Skeletal muscle satellite cell (primary cell): ENCODE measurements around the gene RUNX2.

Experiments
- H3K27me3 ChIP-seq: 2 replicates; pipeline ENCODE4 v1.7.0; 2013; ENCODE audit warnings: low read length; ENCODE audit not compliant: control insufficient read depth, insufficient read depth
- H3K36me3 ChIP-seq: 2 replicates; pipeline ENCODE4 v1.7.0; 2013; ENCODE audit warnings: mild to moderate bottlenecking, control low read depth, low read length; ENCODE audit not compliant: insufficient read depth
- H3K4me1 ChIP-seq: 2 replicates; pipeline ENCODE4 v1.7.0; 2013; ENCODE audit warnings: low read length; ENCODE audit not compliant: control insufficient read depth, insufficient read depth
- H3K4me2 ChIP-seq: 2 replicates; pipeline ENCODE4 v1.7.0; 2013; ENCODE audit warnings: mild to moderate bottlenecking, low read length
- H3K4me3 ChIP-seq: 2 replicates; pipeline ENCODE4 v1.7.0; 2013; ENCODE audit warnings: low read length
- H3K9ac ChIP-seq: 2 replicates; pipeline ENCODE4 v1.7.0; 2013; ENCODE audit warnings: mild to moderate bottlenecking, low read depth, low read length, moderate library complexity
- H3K9me3 ChIP-seq: replicated peaks from 2 replicates; pipeline ENCODE4 v1.7.0; 2013; ENCODE audit warnings: mild to moderate bottlenecking, control low read depth, low read length

The RUNX2 gene

GRCh38 chr6:45438849-45439406, 110.8 kb downstream of the RUNX2 start:
- Histone ChIP-seq H3K4me1 (peaks cover 74% of the 10 kb centered on the region), H3K4me2 (peak overlapping the region; percentile 76), H3K36me3 (peaks cover 58% of the 10 kb centered on the region), H3K4me3 (no peak overlapping the region), H3K9me3 (no peaks in the 10 kb centered on the region), H3K9ac (peak overlapping the region; percentile 69), H3K27me3 (no peaks in the 10 kb centered on the region)

- Histone ChIP-seq H3K27me3 (no peaks in the 10 kb centered on the region), H3K9ac (no peak overlapping the region), H3K4me1 (peaks cover 74% of the 10 kb centered on the region), H3K9me3 (no peaks in the 10 kb centered on the region), H3K36me3 (peaks cover 63% of the 10 kb centered on the region), H3K4me2 (peak overlapping the region; percentile 76), H3K4me3 (no peak overlapping the region)
Observed at GRCh38 chr6:45439459-45439858, 111.3 kb downstream of the RUNX2 start.

DNA sequence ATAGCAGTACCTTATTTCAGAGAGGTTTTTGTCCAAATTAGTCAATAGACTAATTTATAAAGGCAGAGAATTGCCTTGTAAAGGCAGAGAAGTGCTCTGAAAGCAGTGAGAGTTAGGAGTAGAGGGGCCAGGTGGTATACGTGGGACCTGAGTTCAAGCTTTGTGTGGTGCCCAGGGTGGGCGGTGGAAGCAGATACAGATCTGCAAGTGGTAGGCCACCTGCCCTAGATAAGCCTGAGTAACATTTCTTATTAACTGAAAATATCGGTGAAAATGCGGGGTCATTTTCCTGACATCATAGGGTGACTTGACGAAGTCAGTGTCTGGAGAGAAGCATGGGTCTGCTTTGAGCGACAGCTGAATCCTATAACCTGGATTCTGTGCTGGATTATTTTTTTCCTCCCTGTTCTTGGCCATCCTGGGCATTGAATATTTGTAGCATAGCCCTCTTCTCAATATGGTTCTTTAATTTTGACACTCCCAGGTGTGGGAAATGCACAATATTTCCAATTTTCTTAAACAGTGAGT, 111.8 kb downstream of the RUNX2 start:
- Histone ChIP-seq H3K9ac (no peak overlapping the region), H3K9me3 (no peaks in the 10 kb centered on the region), H3K36me3 (peaks cover 63% of the 10 kb centered on the region), H3K4me2 (no peak overlapping the region), H3K27me3 (no peaks in the 10 kb centered on the region), H3K4me1 (peaks cover 74% of the 10 kb centered on the region), H3K4me3 (no peak overlapping the region)

GRCh38 chr6:45441851-45442453, 113.8 kb downstream of the RUNX2 start:
- H3K9me3 ChIP-seq, result no peaks in the 10 kb centered on the region
- no peaks in the 10 kb centered on the region for H3K27me3 ChIP-seq
- H3K4me2 ChIP-seq, result no peak overlapping the region
- no peak overlapping the region for H3K4me3 ChIP-seq
- H3K36me3 ChIP-seq, result peaks cover 67% of the 10 kb centered on the region
- peaks cover 77% of the 10 kb centered on the region for H3K4me1 ChIP-seq
- H3K9ac ChIP-seq, result no peak overlapping the region

- Histone ChIP-seq H3K9me3 (no peaks in the 10 kb centered on the region), H3K9ac (no peak overlapping the region), H3K27me3 (no peaks in the 10 kb centered on the region), H3K4me3 (no peak overlapping the region), H3K36me3 (peaks cover 71% of the 10 kb centered on the region), H3K4me1 (peaks cover 77% of the 10 kb centered on the region), H3K4me2 (no peak overlapping the region)
Observed at GRCh38 chr6:45442716-45443115, 114.6 kb downstream of the RUNX2 start.

DNA sequence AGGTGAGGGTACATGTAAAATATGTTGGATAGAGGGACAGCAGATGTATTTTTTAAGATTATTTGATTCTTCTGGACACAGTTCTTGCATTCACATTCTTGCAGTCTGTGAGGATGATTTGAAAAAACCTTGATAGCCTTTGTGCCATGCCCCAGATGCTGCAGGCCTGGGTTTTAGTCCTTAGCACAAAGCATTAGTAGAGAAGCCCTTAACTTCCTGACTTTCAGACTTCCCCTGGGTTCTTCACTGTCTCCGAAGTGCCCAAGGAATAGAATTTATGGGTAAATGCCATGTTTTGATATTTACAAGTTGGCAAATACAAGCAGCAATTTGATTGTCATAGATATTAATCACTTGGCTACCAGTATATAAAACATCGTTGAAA, 117.2 kb downstream of the RUNX2 start:
- H3K4me3 ChIP-seq, result peak overlapping the region; percentile 31
- H3K4me2 ChIP-seq, result peak overlapping the region; percentile 65
- H3K9ac ChIP-seq, result peak overlapping the region; percentile 67
- H3K4me1 ChIP-seq, result peaks cover 71% of the 10 kb centered on the region
- no peaks in the 10 kb centered on the region for H3K27me3 ChIP-seq
- no peaks in the 10 kb centered on the region for H3K9me3 ChIP-seq
- H3K36me3 ChIP-seq, result peaks cover 72% of the 10 kb centered on the region

DNA sequence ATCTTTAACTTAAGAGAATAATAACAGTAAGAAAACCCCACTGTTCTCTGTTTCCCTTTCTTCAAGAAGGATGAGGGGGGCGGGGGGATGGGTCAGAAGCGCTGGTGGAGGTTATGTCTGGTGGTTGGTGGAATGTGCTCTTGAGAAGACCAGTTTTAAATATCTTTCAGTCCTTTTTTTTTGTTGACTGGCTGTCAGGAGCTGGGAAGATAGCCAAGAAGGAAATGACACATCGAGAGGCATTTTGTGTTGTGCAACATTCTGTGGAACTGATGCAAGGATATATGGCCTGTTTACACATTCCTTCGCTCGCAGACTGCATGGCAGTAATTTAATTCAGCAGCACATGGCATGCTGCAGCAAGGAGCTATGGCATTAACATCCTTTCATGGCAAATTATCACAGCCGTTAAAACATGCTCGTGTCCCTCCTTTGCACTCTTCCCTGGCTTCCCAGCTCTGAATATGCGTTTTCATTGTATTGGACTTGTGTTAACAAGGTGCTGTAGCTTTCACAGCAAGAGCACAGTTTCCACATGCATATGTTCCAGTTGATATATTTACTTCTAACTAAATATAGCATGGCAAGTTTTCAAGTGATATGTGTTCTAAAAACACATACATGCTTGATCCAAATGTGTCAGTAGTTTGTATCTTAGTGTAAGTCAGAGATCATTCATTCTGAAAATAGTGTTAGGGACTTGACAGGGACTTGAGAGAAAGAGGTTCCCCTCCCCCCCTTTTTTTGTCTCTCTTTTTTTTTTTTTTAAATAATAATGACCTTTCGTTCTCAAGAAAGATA, 117.8 kb downstream of the RUNX2 start:
- no peaks in the 10 kb centered on the region for H3K9me3 ChIP-seq
- H3K9ac ChIP-seq, result peak overlapping the region; percentile 67
- peak overlapping the region; percentile 78 for H3K4me2 ChIP-seq
- peaks cover 70% of the 10 kb centered on the region for H3K4me1 ChIP-seq
- H3K4me3 ChIP-seq, result peak overlapping the region; percentile 56
- no peaks in the 10 kb centered on the region for H3K27me3 ChIP-seq
- H3K36me3 ChIP-seq, result peaks cover 72% of the 10 kb centered on the region

GRCh38 chr6:45447005-45447404, 118.9 kb downstream of the RUNX2 start:
- Histone ChIP-seq H3K4me3 (no peak overlapping the region), H3K36me3 (peaks cover 72% of the 10 kb centered on the region), H3K4me2 (peak overlapping the region; percentile 23), H3K9ac (peak overlapping the region; percentile 60), H3K4me1 (peaks cover 60% of the 10 kb centered on the region), H3K9me3 (no peaks in the 10 kb centered on the region), H3K27me3 (no peaks in the 10 kb centered on the region)

GRCh38 chr6:45447716-45448115, 119.6 kb downstream of the RUNX2 start:
- H3K36me3 ChIP-seq, result peaks cover 73% of the 10 kb centered on the region
- no peaks in the 10 kb centered on the region for H3K27me3 ChIP-seq
- peak overlapping the region; percentile 4 for H3K9ac ChIP-seq
- H3K4me1 ChIP-seq, result peaks cover 53% of the 10 kb centered on the region
- no peaks in the 10 kb centered on the region for H3K9me3 ChIP-seq
- peak overlapping the region; percentile 1 for H3K4me2 ChIP-seq
- no peak overlapping the region for H3K4me3 ChIP-seq

DNA sequence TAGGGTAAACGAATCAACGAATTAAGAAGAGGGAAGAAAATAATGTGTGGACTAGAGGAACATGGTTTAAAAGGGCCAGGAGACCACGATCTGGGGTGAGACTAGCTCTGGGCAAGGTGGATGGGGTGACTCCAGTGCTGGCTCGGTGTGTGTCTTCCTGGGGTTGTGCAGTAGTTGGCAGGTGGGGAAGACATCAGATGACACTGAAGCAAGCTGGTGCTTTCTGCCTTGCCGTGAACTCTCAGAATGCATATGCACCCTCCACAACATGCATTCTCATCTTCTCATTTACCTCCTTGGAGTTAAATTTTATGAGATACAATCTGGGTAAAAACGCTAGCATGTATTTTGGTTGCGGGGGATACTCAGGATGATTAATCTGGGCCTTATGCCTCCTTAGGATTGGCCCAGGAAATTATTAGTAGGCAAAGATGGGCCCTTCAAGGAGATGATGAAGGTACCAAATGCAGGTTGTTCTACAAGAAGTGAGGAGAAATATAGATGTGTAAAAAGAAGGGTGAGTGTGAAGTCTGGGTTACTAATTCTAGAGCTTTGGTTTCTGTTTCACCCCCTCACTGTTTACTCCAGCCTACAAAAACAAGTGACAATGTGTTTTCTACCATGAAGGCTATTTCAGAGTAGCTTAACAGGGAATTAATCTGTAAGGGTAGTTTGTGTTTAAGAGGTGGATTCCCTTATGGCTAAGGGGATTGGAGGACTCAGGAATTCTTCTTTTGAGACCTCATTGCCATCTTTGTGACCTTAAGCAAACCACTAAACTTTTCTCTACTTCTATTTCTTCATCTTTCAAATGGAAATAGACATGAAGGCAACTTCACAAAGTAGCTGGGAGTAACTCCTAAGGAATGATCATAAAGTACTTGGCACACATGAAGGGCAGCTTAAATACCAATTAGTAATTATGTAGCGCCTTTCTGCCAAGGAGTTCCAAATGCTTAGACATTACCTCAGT, 120.6 kb downstream of the RUNX2 start:
- H3K4me3 ChIP-seq, result no peak overlapping the region
- H3K4me1 ChIP-seq, result peaks cover 56% of the 10 kb centered on the region
- H3K9me3 ChIP-seq, result no peaks in the 10 kb centered on the region
- peaks cover 64% of the 10 kb centered on the region for H3K36me3 ChIP-seq
- no peaks in the 10 kb centered on the region for H3K27me3 ChIP-seq
- H3K9ac ChIP-seq, result no peak overlapping the region
- no peak overlapping the region for H3K4me2 ChIP-seq

- peaks cover 54% of the 10 kb centered on the region for H3K4me1 ChIP-seq
- peaks cover 57% of the 10 kb centered on the region for H3K36me3 ChIP-seq
- H3K4me2 ChIP-seq, result no peak overlapping the region
- H3K9ac ChIP-seq, result no peak overlapping the region
- H3K4me3 ChIP-seq, result no peak overlapping the region
- no peaks in the 10 kb centered on the region for H3K27me3 ChIP-seq
- H3K9me3 ChIP-seq, result no peaks in the 10 kb centered on the region
Observed at GRCh38 chr6:45450132-45450531, 122.0 kb downstream of the RUNX2 start.
